Smooth muscle cell (in vitro differentiated cells): ENCODE measurements around the gene PITRM1. TPM values are rescaled to one million over a fixed set of nuclear protein-coding genes. Genes with fewer than 3 reads are reported as not detected.

Source experiments
- DNase-seq: peaks from one replicate; lab custom pipeline; 2025; ENCODE audit not compliant: unreplicated experiment; lab: John Stamatoyannopoulos, UW
- H2AFZ ChIP-seq: fragments of 200-600 bp; sonication (generic); 2 replicates; pipeline ENCODE4 v1.6.0; 2016; ENCODE audit warnings: antibody characterized with exemption, low read depth, mild to moderate bottlenecking
- H3F3A ChIP-seq: fragments of 200-600 bp; sonication (generic); 2 replicates; pipeline ENCODE4 v1.6.0; 2017; ENCODE audit warnings: antibody characterized with exemption, low read depth
- H3K27ac ChIP-seq: fragments of 200-600 bp; sonication (generic); 2 replicates; pipeline ENCODE4 v1.5.1; 2016; ENCODE audit warnings: low read depth, mild to moderate bottlenecking
- H3K27me3 ChIP-seq: fragments of 200-600 bp; sonication (generic); 2 replicates; pipeline ENCODE4 v1.6.1; 2016; ENCODE audit warnings: low read depth, mild to moderate bottlenecking
- H3K36me3 ChIP-seq: fragments of 200-600 bp; sonication (generic); 2 replicates; pipeline ENCODE4 v1.5.1; 2016; ENCODE audit warnings: low read depth
- H3K4me1 ChIP-seq: fragments of 200-600 bp; sonication (generic); 2 replicates; pipeline ENCODE4 v1.5.1; 2016; ENCODE audit warnings: low read depth
- H3K4me2 ChIP-seq: fragments of 200-600 bp; sonication (generic); 2 replicates; pipeline ENCODE4 v1.6.0; 2016; ENCODE audit warnings: mild to moderate bottlenecking
- H3K4me3 ChIP-seq: fragments of 200-600 bp; sonication (generic); 2 replicates; pipeline ENCODE4 v1.5.1; 2016; ENCODE audit warnings: mild to moderate bottlenecking
- H3K79me2 ChIP-seq: fragments of 200-600 bp; sonication (generic); 2 replicates; pipeline ENCODE4 v1.6.0; 2016; ENCODE audit warnings: low read depth, mild to moderate bottlenecking
- H3K9ac ChIP-seq: fragments of 200-600 bp; sonication (generic); 2 replicates; pipeline ENCODE4 v1.6.0; 2016; ENCODE audit warnings: low read depth
- H3K9me3 ChIP-seq: fragments of 200-600 bp; sonication (generic); replicated peaks from 2 replicates; pipeline ENCODE4 v1.5.1; 2016; ENCODE audit warnings: low read depth
- H4K20me1 ChIP-seq: fragments of 200-600 bp; sonication (generic); 2 replicates; pipeline ENCODE4 v1.6.0; 2016; ENCODE audit warnings: low read depth
- WGBS: methylation state at CpG from one replicate; pipeline ENCODE4 v1.1.7; 2016; ENCODE audit warnings: low lambda C conversion rate; 5-methylcytosine and 5-hydroxymethylcytosine counted together
- polyA plus RNA-seq: library from polyadenylated mRNA; unstranded; fragments of >200 nt; fragmentation: Nextera tagmentation; extraction: Ambion mirVana; gene quantifications from 2 replicates; pipeline ENCODE4 v1.2.1, GENCODE V29; 2016
- total RNA-seq: library from RNA; depleted of rRNA; stranded (reverse); fragments of >200 nt; gene quantifications from 2 replicates; pipeline ENCODE4 v1.2.3, GENCODE V29; 2014
- TF ChIP-seq, protein P1 (sequence below): fragments of 200-600 bp; sonication (generic); IDR thresholded peaks from 2 replicates; pipeline ENCODE4 v1.5.1; 2017; ENCODE audit warnings: borderline replicate concordance, mild to moderate bottlenecking, antibody characterized with exemption; ENCODE audit not compliant: insufficient read depth, poor library complexity, severe bottlenecking

The PITRM1 gene
- total and polyA plus RNA-seq, 2 experiments from 2014 or later: 49.2 to 61.3 TPM

DNA sequence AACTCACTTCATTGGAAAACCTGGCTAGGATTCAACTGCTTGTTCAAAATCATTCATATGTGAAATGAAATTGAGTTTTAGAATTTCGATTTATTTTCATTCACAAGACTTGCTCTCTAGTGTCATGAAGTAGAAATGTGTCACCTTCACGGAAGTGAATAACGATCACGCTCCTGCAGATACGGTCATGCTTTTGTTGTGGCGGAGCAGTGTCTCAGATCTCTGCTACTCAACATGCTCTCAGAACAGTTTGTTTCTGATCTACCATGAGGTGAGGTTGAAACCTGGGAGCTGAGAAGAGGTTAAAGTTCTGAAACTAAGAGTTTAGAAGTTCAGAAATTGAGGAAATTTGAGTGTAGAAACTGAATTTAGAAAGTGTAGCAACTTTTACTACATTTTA lies 13.8 kb upstream of the PITRM1 start:
- H3F3A ChIP-seq: no peaks in the 10 kb centered on the region
- H3K4me3 ChIP-seq: no peak overlapping the region
- no peaks in the 10 kb centered on the region for H3K4me1 ChIP-seq
- 97% methylated on average over 6 of the region's 6 CpGs for WGBS
- no peak for DNase-seq
- H3K4me2 ChIP-seq: no peak overlapping the region
- H4K20me1 ChIP-seq: no peaks in the 10 kb centered on the region
- no peak overlapping the region for H3K9ac ChIP-seq
- H3K27me3 ChIP-seq: no peaks in the 10 kb centered on the region
- no peak overlapping the region for H2AFZ ChIP-seq
- no peak overlapping the region for H3K27ac ChIP-seq
- no peaks in the 10 kb centered on the region for H3K79me2 ChIP-seq
- H3K9me3 ChIP-seq: no peaks in the 10 kb centered on the region
- no peaks in the 10 kb centered on the region for H3K36me3 ChIP-seq
- TF ChIP-seq, protein P1, sequence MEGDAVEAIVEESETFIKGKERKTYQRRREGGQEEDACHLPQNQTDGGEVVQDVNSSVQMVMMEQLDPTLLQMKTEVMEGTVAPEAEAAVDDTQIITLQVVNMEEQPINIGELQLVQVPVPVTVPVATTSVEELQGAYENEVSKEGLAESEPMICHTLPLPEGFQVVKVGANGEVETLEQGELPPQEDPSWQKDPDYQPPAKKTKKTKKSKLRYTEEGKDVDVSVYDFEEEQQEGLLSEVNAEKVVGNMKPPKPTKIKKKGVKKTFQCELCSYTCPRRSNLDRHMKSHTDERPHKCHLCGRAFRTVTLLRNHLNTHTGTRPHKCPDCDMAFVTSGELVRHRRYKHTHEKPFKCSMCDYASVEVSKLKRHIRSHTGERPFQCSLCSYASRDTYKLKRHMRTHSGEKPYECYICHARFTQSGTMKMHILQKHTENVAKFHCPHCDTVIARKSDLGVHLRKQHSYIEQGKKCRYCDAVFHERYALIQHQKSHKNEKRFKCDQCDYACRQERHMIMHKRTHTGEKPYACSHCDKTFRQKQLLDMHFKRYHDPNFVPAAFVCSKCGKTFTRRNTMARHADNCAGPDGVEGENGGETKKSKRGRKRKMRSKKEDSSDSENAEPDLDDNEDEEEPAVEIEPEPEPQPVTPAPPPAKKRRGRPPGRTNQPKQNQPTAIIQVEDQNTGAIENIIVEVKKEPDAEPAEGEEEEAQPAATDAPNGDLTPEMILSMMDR: no peak

DNA sequence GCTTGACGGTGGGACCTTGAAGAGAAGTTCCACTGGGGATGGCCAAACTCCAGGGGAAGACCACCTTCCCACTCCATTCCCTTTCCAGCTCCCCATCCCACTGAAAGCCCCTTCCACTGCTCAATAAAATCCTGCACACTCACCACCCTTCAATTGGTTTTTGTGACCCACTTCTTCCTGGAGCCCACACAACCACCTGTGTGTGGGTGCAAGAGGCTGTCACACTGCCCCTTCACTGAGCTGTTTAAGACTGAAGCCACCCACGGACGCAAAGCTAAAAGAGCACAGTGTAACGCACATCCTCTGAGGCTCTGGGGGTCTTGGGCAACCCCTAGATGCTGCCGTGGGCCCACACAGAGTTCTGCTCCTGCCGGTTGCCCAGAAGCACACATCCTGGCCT lies 12.8 kb upstream of the PITRM1 start:
- no peak overlapping the region for H3K4me2 ChIP-seq
- no peaks in the 10 kb centered on the region for H3K27me3 ChIP-seq
- H3K27ac ChIP-seq: no peak overlapping the region
- DNase-seq: no peak
- no peaks in the 10 kb centered on the region for H3K36me3 ChIP-seq
- no peak overlapping the region for H3K4me3 ChIP-seq
- H3K79me2 ChIP-seq: no peaks in the 10 kb centered on the region
- H3K4me1 ChIP-seq: no peaks in the 10 kb centered on the region
- no peaks in the 10 kb centered on the region for H3K9me3 ChIP-seq
- H3K9ac ChIP-seq: no peak overlapping the region
- 86% methylated on average over 6 of the region's 6 CpGs for WGBS
- no peaks in the 10 kb centered on the region for H4K20me1 ChIP-seq
- H3F3A ChIP-seq: no peaks in the 10 kb centered on the region
- no peak overlapping the region for H2AFZ ChIP-seq
- TF ChIP-seq, protein P1: no peak

DNA sequence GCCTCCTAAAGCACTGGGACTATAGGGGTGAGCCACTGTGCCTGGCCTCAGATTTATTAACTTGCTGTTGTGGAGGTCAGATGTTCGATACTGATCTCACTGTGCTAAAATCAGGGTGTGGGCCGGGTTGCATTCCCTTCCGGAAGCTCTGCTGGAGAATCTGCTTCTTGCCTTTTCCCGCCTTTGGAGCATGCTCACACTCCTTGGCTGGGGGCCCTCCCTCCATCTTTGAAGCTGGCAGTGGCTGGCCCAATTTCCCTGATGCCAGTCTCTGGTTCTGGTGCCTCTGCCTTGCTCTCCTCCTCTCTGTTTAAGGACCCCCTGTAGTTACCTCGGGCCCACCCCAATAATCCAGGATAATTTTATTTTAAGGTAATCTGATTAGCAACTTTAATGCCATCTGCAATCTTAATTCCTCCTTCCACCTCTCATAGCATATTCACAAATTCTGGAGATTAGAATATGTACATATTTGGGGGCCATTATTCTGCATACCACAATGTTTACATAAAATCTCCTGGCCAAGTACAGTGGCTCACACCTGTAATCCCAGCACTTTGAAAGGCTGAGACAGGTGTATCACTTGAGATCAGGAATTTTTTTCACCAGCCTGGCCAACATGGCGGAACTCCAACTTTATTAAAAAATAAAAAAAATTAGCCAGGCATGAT lies 7.9 kb upstream of the PITRM1 start:
- 85% methylated on average over 6 of the region's 6 CpGs for WGBS
- Histone ChIP-seq H3K4me2 (no peak overlapping the region), H3F3A (no peaks in the 10 kb centered on the region), H3K4me1 (no peaks in the 10 kb centered on the region), H3K4me3 (no peak overlapping the region), H2AFZ (no peak overlapping the region), H4K20me1 (no peaks in the 10 kb centered on the region), H3K27ac (no peak overlapping the region), H3K9me3 (no peaks in the 10 kb centered on the region), H3K36me3 (no peaks in the 10 kb centered on the region), H3K27me3 (no peaks in the 10 kb centered on the region), H3K79me2 (no peaks in the 10 kb centered on the region), H3K9ac (no peak overlapping the region)
- no peak for DNase-seq
- TF ChIP-seq, protein P1: no peak

DNA sequence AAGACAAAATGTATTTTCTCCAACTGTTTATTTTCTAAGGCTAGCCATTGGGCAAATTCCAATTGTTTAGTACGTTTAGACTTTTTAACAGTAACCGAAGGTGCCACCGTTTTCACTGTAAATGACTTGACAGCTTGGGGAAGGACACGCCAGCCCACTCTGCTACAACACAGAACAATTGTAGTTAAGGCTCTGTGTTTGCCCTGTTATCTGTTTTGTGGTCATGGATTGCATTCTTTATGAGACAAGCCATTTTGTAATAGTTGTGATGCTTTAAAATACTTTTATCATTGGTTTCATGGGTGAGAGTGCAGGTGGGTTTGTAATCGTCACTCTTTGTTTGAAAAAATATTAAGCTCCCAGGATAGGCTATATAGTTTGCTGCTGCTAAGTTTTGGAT lies 6.6 kb upstream of the PITRM1 start:
- no peak overlapping the region for H2AFZ ChIP-seq
- 91% methylated on average over 5 of the region's 5 CpGs for WGBS
- no peaks in the 10 kb centered on the region for H3K27me3 ChIP-seq
- no peaks in the 10 kb centered on the region for H3K4me1 ChIP-seq
- no peaks in the 10 kb centered on the region for H3K9me3 ChIP-seq
- no peaks in the 10 kb centered on the region for H3K36me3 ChIP-seq
- H3F3A ChIP-seq: no peaks in the 10 kb centered on the region
- no peak overlapping the region for H3K4me3 ChIP-seq
- no peak overlapping the region for H3K9ac ChIP-seq
- no peak for DNase-seq
- H3K4me2 ChIP-seq: no peak overlapping the region
- no peaks in the 10 kb centered on the region for H4K20me1 ChIP-seq
- TF ChIP-seq, protein P1: no peak
- H3K79me2 ChIP-seq: no peaks in the 10 kb centered on the region
- no peak overlapping the region for H3K27ac ChIP-seq
